WTC11 (cell line): ENCODE results near the gene SMIM34.
"Not testable (repeated sequence)": the region's sequence is repeated elsewhere in the genome, so short reads cannot be mapped to it uniquely, and the experiment has no call there.

ENCODE experiments used
- ARID4B ChIP-seq: sonication (generic); formaldehyde crosslinking; IDR thresholded peaks from 2 replicates; pipeline ENCODE4 v1.8.0; 2023; ENCODE audit warnings: missing genetic modification reagents, mild to moderate bottlenecking, borderline replicate concordance
- CTCF ChIP-seq: fragments of 200-600 bp; IDR thresholded peaks from 2 replicates; pipeline ENCODE4 v1.8.0; 2022; ENCODE audit warnings: antibody characterized with exemption
- E2F1 ChIP-seq: sonication (generic); formaldehyde crosslinking; IDR thresholded peaks from 2 replicates; pipeline ENCODE4 v1.8.0; 2022; ENCODE audit warnings: mild to moderate bottlenecking, missing genetic modification reagents
- EMX1 ChIP-seq: fragments of 250-450 bp; sonication (Bioruptor Pico); IDR thresholded peaks from 2 replicates; pipeline ENCODE4 v1.8.0; 2021; ENCODE audit warnings: mild to moderate bottlenecking
- IRF2 ChIP-seq: sonication (generic); formaldehyde crosslinking; IDR thresholded peaks from 2 replicates; pipeline ENCODE4 v1.8.0; 2022; ENCODE audit warnings: low read depth, missing genetic modification reagents, borderline replicate concordance
- MAX ChIP-seq: sonication (generic); formaldehyde crosslinking; IDR thresholded peaks from 2 replicates; pipeline ENCODE4 v1.8.0; 2022; ENCODE audit warnings: mild to moderate bottlenecking, missing genetic modification reagents
- NFATC4 ChIP-seq: fragments of 250-450 bp; sonication (Bioruptor Pico); IDR thresholded peaks from 2 replicates; pipeline ENCODE4 v1.9.0; 2021; ENCODE audit warnings: mild to moderate bottlenecking
- RELA ChIP-seq: sonication (generic); formaldehyde crosslinking; IDR thresholded peaks from 2 replicates; pipeline ENCODE4 v1.8.1; 2022; ENCODE audit warnings: missing genetic modification reagents, mild to moderate bottlenecking, borderline replicate concordance
- TEAD4 ChIP-seq: sonication (generic); formaldehyde crosslinking; IDR thresholded peaks from 2 replicates; pipeline ENCODE4 v1.8.0; 2022; ENCODE audit warnings: mild to moderate bottlenecking, missing genetic modification reagents
- ZNF425 ChIP-seq: fragments of 250-450 bp; sonication (Bioruptor Pico); conservative IDR thresholded peaks from 2 replicates; pipeline ENCODE4 v1.9.0; 2021; ENCODE audit warnings: mild to moderate bottlenecking

- TF ChIP-seq CTCF; IRF2 (CRISPR knock-in tag); RELA (CRISPR knock-in tag); MAX; TEAD4 (CRISPR knock-in tag); ARID4B (CRISPR knock-in tag); NFATC4; ZNF425; E2F1; EMX1 (CRISPR knock-in tag): not testable (repeated sequence)
Observed at GRCh38 chr21:34400522-34400921, 23.2 kb downstream of the SMIM34 start.
